Activated T-helper 17 cell treated with anti-CD3 and anti-CD28 coated beads, Interleukin-2, amount 50 U/mL, for 72 hours (primary cell): Measurements from ENCODE around the gene GOLGA8A. TPM values are rescaled to one million over a fixed set of nuclear protein-coding genes. Genes with fewer than 3 reads are reported as not detected.

Experiments used
- total RNA-seq, 2 donors: library from RNA; stranded (reverse); gene quantifications; one replicate each; pipeline ENCODE4 v1.2.3, GENCODE V29; 2022

GOLGA8A gene
- total RNA-seq, 2 donors from 2014 or later: 169 to 560 TPM

Other genes with a start within 250 kb of the GOLGA8A start
- gene KATNBL1, start 227.7 kb downstream of the GOLGA8A start, total RNA-seq: 10 to 100 TPM; 41.6 to 51.3 TPM
- gene EMC4, start 212.8 kb downstream of the GOLGA8A start, total RNA-seq: 100 to 1,000 TPM in 1 of 2 donors, 10 to 100 TPM in 1; 83.0 to 118 TPM
- gene SLC12A6, start 100.0 kb downstream of the GOLGA8A start, total RNA-seq: 10 to 100 TPM; 25.2 to 33.6 TPM
- gene NOP10, start 94.7 kb downstream of the GOLGA8A start, total RNA-seq: 100 to 1,000 TPM; 150 to 210 TPM
- not detected for gene NUTM1, start 94.5 kb downstream of the GOLGA8A start, total RNA-seq
- 10 to 100 TPM; 73.8 to 95.0 TPM for gene LPCAT4, start 70.6 kb downstream of the GOLGA8A start, total RNA-seq
- 100 to 1,000 TPM; 202 to 437 TPM for gene GOLGA8B, start 145.8 kb upstream of the GOLGA8A start, total RNA-seq